ENCODE data around the gene SNX25. TPM values are rescaled to one million over a fixed set of nuclear protein-coding genes. Genes with fewer than 3 reads are reported as not detected.
A peak's percentile ranks its signal among the peaks of the same experiment; 100 is the strongest.

The SNX25 gene
- total and polyA plus RNA-seq, 2 of the 13 experiments (the other 11 are each of a cell fraction or from before 2014, with no cell fraction given), result 23.4 to 23.5 TPM

DNA sequence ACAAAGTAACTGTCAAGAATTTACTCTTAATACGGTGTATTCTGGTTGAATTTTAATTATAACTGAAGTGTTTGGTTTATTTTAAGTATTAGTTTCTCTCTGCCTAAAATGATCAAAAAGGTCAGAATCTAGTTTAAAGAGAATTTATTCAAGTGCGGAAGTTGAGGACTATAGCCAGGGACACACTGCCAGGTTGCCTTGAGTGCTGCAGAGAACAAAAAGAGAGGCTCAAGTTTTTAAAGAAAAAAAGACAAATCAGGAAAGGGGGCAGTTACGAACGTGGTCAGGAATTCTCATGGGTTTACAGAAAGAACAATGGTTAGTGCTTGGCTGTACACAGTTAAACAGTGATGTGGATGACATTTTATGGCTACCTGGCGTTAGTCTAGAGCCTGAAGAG lies 81.3 kb downstream of the SNX25 start:
- no peak for FAIRE-seq
- no peak overlapping the region for H2AFZ ChIP-seq (ENCODE audit: low read length)
- H3K9ac ChIP-seq (ENCODE audit: insufficient read depth, low read depth, low read length), result no peak overlapping the region
- intact Hi-C loops (cut with micrococcal nuclease; ENCODE audit: unreplicated experiment), result no loop called here
- no peak overlapping the region for H3K27ac ChIP-seq (ENCODE audit: extremely low read length, insufficient read depth, low read length)
- no peak for ATAC-seq
- POLR2A ChIA-PET, result no interaction called here
- no peaks in the 10 kb centered on the region for H3K79me2 ChIP-seq (ENCODE audit: insufficient read depth, low read length)
- CTCF ChIA-PET (ENCODE audit: low intra/inter-chr PET ratio, low total read pairs), result no interaction called here
- DNase-seq (ENCODE audit: low spot score), result no peak
- no peak overlapping the region for H3K4me2 ChIP-seq (ENCODE audit: low read depth, low read length)
- peaks cover 8% of the 10 kb centered on the region for H3K4me1 ChIP-seq (ENCODE audit: insufficient read depth, low read length)
- no peak overlapping the region for H3K4me3 ChIP-seq (replicated peaks in 1 of 3; ENCODE audit: insufficient read depth in 1 of 3, low read depth in 2 of 3, low read length in 3 of 3)
- in situ Hi-C loops (cut with HindIII; ENCODE audit: extremely low pct_ligation_motif_present, low pct_unique_long_range_greater_than_20kb), result no loop called here
- 78% methylated on average over 5 of the region's 5 CpGs for WGBS (ENCODE audit: low lambda C conversion rate)
- TSS peak; percentile 18 for BruUV-seq (replicated peaks)
- H3K9me3 ChIP-seq (ENCODE audit: low read length), result no peaks in the 10 kb centered on the region
- peaks cover 15 to 56% of the 10 kb centered on the region in 2 experiments; a peak in 4 of 5 replicates for H3K36me3 ChIP-seq (replicated peaks in 1 of 2; ENCODE audit: control insufficient read depth in 1 of 2, insufficient read depth in 2 of 2, low read length in 2 of 2)
- no peaks in the 10 kb centered on the region for H3K27me3 ChIP-seq (ENCODE audit: control insufficient read depth in 1 of 2, insufficient read depth in 2 of 2, low read length in 2 of 2)
- no peaks in the 10 kb centered on the region for H4K20me1 ChIP-seq (ENCODE audit: insufficient read depth, low read length)
- TF ChIP-seq, protein P1, sequence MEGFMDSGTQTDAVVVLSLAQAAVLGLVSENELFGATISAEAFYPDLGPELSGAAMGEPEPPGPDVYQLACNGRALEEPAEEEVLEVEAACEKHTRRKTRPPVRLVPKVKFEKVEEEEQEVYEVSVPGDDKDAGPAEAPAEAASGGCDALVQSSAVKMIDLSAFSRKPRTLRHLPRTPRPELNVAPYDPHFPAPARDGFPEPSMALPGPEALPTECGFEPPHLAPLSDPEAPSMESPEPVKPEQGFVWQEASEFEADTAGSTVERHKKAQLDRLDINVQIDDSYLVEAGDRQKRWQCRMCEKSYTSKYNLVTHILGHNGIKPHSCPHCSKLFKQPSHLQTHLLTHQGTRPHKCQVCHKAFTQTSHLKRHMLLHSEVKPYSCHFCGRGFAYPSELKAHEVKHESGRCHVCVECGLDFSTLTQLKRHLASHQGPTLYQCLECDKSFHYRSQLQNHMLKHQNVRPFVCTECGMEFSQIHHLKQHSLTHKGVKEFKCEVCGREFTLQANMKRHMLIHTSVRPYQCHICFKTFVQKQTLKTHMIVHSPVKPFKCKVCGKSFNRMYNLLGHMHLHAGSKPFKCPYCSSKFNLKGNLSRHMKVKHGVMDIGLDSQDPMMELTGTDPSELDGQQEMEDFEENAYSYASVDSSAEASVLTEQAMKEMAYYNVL (CRISPR knock-in tag; IDR thresholded peaks at IDR 0.05; ENCODE audit: borderline replicate concordance), result no peak
- no peak for TF ChIP-seq SOX5 (CRISPR knock-in tag; IDR thresholded peaks at IDR 0.05; ENCODE audit: borderline replicate concordance)
- no peak for TF ChIP-seq HNF4A (CRISPR knock-in tag; IDR thresholded peaks at IDR 0.05)
- TF ChIP-seq ZFP90 (CRISPR knock-in tag; IDR thresholded peaks at IDR 0.05; ENCODE audit: borderline replicate concordance), result no peak
- TF ChIP-seq ZFYVE20 (CRISPR knock-in tag; IDR thresholded peaks at IDR 0.05; ENCODE audit: borderline replicate concordance, low read depth), result no peak
- no peak for TF ChIP-seq RNF219 (CRISPR knock-in tag; IDR thresholded peaks at IDR 0.05)
- TF ChIP-seq NR2F1 (CRISPR knock-in tag; IDR thresholded peaks at IDR 0.05), result no peak
- no peak for TF ChIP-seq GTF3A (CRISPR knock-in tag; conservative IDR thresholded peaks at IDR 0.05)
- TF ChIP-seq ZBTB25 (CRISPR knock-in tag; IDR thresholded peaks at IDR 0.05), result no peak
- TF ChIP-seq, protein P2, sequence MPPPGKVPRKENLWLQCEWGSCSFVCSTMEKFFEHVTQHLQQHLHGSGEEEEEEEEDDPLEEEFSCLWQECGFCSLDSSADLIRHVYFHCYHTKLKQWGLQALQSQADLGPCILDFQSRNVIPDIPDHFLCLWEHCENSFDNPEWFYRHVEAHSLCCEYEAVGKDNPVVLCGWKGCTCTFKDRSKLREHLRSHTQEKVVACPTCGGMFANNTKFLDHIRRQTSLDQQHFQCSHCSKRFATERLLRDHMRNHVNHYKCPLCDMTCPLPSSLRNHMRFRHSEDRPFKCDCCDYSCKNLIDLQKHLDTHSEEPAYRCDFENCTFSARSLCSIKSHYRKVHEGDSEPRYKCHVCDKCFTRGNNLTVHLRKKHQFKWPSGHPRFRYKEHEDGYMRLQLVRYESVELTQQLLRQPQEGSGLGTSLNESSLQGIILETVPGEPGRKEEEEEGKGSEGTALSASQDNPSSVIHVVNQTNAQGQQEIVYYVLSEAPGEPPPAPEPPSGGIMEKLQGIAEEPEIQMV (CRISPR knock-in tag; IDR thresholded peaks at IDR 0.05; ENCODE audit: low read depth), result no peak
- no peak for TF ChIP-seq RELA (CRISPR knock-in tag; IDR thresholded peaks at IDR 0.05)
- no peak for TF ChIP-seq ISX (CRISPR knock-in tag; conservative IDR thresholded peaks at IDR 0.05)
- no peak for TF ChIP-seq ZNF17 (CRISPR knock-in tag; IDR thresholded peaks at IDR 0.05)
